Fibroblast of peridontal ligament (primary cell): Measurements from ENCODE around the gene ZNRF4.
"Not testable (repeated sequence)": the region's sequence is repeated elsewhere in the genome, so short reads cannot be mapped to it uniquely, and the experiment has no call there.

Source experiments
- DNase-seq: peaks from one replicate; pipeline ENCODE4 v3.0.0-alpha.2; 2010; ENCODE audit errors: extremely low read depth

ZNRF4 gene

GRCh38 chr19:5477451-5478215 is 22.4 kb downstream of the ZNRF4 start:
- DNase-seq: no peak

- no peak for DNase-seq
Measured at GRCh38 chr19:5478241-5478924, 23.2 kb downstream of the ZNRF4 start.

DNA sequence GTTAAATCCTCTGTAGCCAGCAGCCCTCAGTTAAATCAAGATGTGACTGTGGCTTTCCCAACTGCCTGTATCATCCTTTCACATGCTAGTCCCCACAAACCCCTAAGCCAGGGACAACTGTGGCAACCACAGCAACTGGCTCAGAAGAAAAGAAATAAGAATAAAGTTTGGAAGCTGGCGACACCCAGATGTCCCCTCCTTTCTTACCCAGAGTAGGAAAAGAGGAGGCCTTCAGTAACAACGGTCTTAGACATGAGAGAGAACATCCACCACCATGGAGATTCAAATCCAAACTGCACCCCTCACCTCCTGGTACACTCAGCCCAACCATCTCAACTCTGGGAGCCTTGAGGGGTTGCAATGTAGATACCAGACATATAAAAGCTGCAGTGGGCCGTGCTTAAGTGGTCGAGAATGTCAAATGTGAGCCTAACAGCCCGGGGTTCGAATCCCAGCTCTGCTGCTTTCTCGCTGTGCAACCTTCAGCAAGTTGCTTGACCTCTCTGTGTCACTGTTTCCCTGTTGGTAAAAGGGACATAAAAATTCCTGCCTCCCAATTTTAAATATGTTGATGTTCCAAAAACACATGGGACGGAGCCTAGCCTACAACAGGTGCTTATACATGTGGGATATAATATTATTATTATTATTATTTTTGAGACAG is 23.8 kb downstream of the ZNRF4 start:
- DNase-seq: no peak

DNA sequence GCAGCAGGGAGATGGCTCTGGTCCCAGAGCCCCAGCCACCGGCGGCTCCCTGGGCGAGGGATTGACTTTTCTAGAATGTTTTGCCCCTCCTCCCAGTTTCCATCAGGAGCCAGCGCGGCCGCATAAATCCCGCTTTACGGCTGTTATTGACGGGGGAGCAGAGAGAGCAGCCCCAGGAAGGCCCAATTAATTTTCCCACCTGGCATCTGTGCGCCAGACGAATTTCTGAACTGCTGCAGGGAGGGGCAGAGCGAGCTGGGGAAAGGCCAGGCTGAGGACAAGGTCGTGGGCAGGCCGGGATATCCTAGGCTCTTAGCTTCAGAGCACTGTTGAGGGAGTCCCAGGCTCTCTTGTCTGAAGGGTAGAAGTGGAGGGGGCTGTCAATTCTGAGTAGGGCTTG is 24.7 kb downstream of the ZNRF4 start:
- DNase-seq: no peak

DNA sequence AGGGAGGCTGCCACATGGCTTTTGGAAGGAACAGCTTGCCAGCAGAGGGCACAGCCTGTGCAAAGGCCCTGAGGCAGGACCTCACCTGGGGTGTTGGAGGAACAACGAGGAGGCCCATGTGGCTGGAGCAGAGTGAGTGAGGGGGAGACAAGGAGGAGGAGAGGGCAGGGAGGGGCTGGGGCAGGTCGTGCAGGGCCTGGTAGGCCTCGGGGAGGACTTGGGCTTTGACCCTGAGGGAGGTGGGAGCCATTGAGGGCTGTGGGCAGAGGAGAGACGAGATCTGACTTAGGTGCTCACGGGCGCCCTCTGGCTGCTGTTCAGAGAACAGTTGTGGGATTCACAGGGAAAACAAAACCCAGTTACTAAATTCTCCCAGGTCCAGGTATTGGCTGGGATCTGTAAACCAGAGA is 25.2 kb downstream of the ZNRF4 start:
- DNase-seq: no peak

DNA sequence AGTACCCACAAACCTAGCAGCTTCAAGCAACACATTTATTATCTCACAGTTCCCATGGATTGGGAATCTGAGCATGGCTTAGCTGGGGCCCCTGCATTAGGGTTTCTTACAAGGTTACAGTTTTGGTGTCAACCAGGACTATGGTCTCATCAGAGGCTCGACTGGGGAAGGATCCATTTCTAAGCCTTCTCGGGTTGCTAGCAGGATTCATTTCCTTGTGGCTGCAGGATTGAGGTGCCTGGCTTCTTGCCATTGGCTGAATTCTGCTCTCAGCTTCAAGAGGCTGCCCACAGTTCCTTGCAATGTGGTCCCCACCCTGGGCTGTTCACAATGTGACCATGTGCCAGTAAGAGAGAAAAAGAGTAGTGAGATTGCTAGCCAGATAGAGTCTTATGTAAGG is 26.7 kb downstream of the ZNRF4 start:
- DNase-seq: no peak

DNA sequence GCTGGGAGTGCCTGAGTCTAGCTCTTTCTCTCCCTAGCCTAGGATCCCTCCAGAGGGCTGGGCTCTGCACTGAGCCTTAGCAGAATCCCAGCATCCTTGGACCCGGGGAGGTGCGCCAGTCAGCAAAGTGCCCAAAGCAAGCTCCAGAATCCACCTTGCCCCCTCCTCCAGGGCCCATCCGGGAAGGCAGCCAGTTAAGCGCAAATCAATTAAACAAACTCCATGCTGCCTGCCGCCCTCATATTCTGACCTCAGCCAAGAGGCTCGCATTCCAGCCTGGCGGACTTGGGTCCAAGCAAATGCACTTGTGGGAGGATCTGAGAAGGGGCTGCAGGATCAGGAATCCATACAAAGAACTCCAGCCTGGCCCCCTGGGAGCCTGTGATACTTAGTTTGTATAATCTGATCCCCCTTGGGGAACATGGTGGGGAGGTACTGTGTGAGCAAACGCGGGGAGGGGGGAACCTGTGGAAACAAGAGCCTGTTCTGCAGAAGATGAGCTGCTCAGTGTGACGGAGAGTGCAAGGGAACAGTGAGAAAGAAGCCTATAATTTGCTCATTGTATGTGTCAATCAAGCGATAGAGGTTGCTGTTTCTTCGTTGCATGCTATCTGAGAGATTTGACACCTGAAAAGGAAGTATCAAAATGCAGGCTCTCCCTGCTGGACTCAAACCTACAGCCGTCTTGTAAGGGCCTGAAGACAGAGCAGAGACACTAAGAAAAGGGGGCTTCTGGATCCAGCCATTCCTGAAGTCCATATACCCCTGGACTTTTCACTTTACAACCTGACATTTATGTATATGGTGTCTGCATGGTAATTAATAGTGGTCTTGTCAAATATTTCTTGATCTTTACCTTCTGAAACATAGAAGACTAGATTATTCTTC is 29.4 kb downstream of the ZNRF4 start:
- peak; percentile 14 for DNase-seq

DNA sequence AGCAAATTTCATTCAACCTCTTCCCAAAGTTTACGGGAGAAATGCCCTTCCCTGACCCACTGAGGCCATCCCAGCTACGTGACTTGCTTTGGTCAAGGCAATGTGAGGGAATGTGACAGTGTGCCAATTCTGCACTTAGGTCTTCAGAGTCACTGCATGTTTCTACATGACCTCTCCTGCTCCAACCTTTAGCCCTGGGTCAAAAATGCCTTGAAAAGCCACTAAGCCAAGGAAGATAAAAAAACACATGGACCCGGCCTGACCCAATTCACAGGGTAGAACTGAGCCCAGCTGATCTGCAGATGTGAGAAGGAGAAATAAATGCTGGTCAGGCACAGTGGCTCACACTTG is 30.0 kb downstream of the ZNRF4 start:
- DNase-seq: no peak

DNA sequence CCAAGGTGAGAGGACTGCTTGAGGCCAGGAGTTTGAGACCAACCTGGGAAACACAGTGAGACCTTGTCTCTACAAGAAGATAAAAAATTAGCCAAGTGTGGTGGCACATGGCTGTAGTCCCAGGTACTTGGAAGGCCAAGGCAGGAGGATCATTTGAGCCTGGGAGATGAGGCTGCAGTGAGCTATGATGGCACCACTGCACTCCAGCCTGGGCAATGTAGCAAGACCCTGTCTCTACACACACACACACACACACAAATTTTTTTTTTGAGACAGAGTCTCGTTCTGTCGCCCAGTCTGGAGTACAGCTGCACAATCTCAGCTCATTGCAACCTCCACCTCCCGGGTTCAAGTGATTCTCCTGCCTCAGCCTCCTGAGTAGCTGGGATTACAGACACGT is 30.4 kb downstream of the ZNRF4 start:
- DNase-seq: not testable (repeated sequence)

DNA sequence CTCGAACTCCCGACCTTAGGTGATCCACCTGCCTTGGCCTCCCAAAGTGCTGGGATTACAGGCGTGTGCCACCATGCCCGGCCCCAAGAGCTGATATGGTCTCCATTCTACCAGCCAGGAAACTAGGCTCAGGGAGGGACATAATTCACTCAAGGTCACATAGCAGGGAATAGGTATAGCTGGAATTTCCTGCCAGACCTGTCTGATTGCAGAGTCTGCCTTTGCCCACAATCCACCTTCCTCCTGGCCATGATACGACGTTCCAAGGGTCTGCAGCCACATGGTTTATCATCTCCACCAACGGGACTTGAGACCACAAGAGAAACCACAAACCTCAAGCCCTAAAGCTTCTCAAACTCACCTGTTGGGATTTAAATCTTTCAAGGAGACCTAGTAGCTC is 32.0 kb downstream of the ZNRF4 start:
- no peak for DNase-seq

- DNase-seq: no peak
Measured at GRCh38 chr19:5489551-5489950, 34.3 kb downstream of the ZNRF4 start.

DNA sequence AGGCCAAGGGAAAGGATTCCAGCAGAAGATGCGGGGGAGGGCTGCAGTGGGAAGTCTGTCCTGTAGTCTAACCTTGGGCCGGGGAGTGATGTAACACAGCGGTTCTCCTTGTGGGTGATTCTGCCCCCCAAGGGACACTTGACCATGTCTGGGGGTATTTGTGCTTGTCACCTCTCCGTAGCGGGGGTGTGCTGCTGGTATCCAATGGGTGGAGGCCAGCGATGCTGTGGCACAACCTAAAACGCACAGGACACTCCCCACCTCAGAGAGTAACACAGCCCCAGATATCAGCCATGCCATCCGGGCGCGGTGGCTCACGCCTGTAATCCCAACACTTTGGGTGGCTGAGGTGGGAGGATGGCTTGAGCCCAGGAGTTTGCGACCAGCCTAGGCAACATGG is 36.3 kb downstream of the ZNRF4 start:
- DNase-seq: no peak

DNA sequence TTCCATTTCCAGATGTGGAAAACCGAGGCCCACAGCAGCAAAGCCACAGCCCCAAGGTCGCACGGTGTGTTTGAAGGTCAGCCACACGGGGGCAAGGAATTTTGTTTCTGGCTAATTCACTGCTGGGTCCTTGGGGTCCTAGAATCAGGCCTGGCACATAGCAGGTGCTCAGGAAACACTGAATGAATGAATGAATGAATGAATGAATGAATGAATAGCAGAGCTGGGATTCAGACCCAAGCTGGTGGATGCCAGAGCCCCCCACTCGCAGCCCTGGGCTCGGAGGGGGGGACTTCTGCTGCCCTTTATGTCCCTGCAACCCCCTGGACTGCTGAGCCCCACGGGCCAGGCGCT is 37.0 kb downstream of the ZNRF4 start:
- no peak for DNase-seq

DNA sequence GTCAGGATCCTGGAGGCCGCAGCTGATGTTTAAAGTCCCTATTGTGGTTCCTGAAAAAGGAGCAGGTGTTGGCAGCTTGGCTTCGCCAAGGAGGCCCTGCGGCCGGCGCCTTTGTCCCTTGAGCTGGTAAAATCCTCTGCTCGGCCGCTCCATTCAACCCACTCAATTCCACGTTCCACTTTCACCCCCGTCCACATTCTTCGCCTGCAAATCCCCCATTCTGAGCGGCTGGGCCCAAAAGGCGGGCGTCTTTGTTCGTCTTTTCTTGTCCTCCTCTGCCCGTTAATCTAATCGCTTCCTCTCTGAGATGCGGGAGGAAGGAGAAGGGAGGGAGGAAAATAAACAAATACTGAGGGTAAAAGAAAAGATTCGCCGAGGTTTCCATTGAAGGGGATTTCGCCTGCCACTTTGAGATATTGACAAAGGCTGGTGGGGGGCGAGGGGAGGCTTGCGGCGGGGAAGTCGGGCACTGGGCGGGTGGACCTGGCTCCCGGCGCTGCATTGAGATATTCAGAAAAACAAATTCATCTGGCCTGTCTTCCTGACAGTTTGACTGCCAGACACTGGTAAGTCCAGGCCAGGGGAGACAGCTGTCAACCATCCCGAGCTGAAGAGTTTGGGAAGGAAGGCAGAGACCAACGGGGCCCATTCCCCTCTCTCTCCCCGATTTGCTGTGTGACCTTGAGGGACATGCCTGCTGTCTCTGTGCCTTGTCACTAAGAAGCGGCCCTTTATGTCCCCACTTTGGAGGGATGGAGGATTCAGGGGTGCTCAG is 37.6 kb downstream of the ZNRF4 start:
- no peak for DNase-seq

DNA sequence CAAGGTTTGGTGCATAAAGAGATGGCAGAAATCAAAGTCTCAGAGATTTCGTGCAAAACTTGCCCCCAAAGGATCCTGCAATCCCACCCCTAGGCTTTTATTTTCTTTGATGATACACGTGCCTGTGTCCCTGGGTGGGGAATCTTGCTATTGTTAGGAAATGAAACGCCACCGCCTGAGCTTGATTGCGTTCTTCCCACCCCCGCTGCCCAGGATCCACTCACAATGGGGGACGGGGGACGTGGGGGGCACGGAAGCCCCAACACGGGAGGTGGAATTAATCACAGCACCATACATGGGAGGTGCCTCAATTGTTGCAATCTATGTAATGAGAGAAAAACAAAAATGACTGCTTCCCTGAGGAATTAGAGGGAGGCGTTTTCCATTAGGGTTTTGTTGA is 39.6 kb downstream of the ZNRF4 start:
- no peak for DNase-seq

- DNase-seq: no peak
Measured at GRCh38 chr19:5495792-5496191, 40.6 kb downstream of the ZNRF4 start.

DNA sequence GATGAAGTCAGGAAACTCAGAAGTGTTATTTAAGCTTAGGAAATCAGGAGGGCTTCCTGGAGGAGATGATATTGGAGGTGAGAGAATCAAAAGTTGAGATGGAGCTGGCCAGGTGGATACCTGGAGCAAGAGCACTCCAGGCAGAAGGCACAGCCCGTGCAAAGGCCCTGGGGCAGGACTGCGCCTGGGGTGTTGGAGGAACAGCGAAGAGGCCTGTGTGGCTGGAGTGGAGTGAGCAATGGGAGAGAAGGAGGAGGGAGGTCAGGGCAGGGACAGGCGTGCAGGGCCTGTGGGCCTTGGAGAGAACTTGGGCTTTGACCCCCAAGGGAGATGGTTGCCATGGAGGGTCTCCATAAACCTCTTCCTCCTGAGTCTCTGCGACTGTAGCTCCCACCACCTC is 42.1 kb downstream of the ZNRF4 start:
- no peak for DNase-seq

DNA sequence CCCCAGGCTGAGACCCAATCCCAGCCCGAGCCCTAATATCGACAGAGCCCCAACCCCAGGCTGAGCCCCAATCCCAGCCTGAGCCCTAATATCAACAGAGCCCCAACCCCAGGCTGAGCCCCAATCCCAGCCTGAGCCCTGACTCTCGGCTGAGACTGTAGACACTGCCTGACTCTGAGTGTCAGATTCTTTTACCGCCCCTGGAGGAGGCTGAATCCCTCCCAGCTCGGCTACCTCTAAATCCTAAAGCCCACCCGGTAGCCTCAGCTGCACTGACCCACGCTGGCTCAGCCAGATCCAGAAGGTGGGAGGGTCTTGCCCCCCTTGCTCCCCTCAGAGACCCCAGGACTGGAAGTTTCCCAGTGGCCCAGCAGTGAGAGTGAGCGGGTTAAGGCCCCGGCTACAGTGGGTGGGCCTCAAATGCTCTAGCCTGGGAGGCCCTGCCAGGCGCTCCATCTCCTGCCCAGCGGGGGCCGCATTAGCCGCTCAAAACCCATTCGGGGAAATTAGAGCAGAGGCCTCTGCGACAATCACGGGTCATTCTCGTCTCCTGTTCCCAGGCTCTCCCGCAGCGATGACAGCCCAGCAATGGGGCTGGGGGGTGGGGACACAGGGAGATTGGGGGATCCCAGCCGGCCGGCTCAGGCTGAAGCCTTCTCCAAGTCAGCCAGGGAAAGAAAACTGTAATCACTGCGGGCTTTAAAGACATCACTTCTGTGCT is 43.8 kb downstream of the ZNRF4 start:
- DNase-seq: no peak

GRCh38 chr19:5501907-5502306 is 46.7 kb downstream of the ZNRF4 start:
- DNase-seq: no peak

GRCh38 chr19:5503598-5503997 is 48.4 kb downstream of the ZNRF4 start:
- no peak for DNase-seq

DNA sequence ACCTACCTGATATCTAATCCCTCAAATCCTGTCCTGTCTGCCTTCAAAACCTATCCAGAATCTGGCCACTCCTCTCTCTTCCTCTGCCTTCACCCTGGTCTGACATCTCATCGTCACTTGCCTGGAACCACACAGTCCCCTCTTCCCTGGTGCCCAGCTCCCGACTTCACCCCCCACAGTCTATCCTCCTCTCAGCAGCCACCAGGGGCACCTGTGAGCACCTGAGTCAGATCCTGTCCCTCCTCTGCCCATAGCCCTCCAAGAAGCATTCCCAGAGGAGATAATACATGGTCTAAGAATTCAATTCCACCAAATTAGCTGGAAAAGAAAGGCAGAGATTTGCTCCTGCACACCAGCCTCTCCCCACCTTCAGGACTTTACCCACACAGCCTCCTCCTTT is 48.9 kb downstream of the ZNRF4 start:
- DNase-seq: no peak
